GM10248 (cell line): ENCODE data around the gene PRIMPOL.

ENCODE experiments used
- CTCF ChIA-PET: fragments of 300-600 bp; sonication (Branson Sonifier 250); formaldehyde crosslinking; extraction: SDS; loops from one replicate; lab custom pipeline; 2021; ENCODE audit warnings: antibody characterized with exemption; lab: Yijun Ruan, JAX
- POLR2A ChIA-PET: fragments of 350-650 bp; sonication (Branson Sonifier 250); formaldehyde crosslinking; extraction: SDS; loops from one replicate; lab custom pipeline; 2020; ENCODE audit warnings: antibody characterized with exemption; lab: Yijun Ruan, JAX
- DNase-seq: peaks from one replicate; pipeline ENCODE4 v3.0.0; 2012; ENCODE audit errors: extremely low spot score
- CTCF ChIP-seq: IDR thresholded peaks from 2 replicates; pipeline ENCODE4 v1.5.1; 2012; ENCODE audit warnings: mild to moderate bottlenecking, low read depth; ENCODE audit errors: extremely low read depth, missing control alignments, control extremely low read depth

Gene PRIMPOL

GRCh38 chr4:184641451-184641850, 8.1 kb upstream of the PRIMPOL start:
- DNase-seq: no peak
- CTCF ChIA-PET: no interaction called here
- POLR2A ChIA-PET: no interaction called here
- no peak for TF ChIP-seq CTCF

- DNase-seq: no peak
- no peak for TF ChIP-seq CTCF
- ChIA-PET POLR2A (no interaction called here), CTCF (interaction anchor here (1.0 to 2.2 kb wide), 3 partner anchors 10 to 380 kb away, joined by 3 to 7 read pairs (median 4); no protein-coding TSS in a partner anchor)
Observed at GRCh38 chr4:184643731-184644130, 5.8 kb upstream of the PRIMPOL start.

GRCh38 chr4:184644553-184645307, 4.8 kb upstream of the PRIMPOL start:
- POLR2A ChIA-PET: no interaction called here
- CTCF ChIA-PET: interaction anchor here (0.9 to 2.2 kb wide), 6 partner anchors 11 to 381 kb away, joined by 3 to 7 read pairs (median 3); no protein-coding TSS in a partner anchor
- no peak for TF ChIP-seq CTCF
- no peak for DNase-seq

GRCh38 chr4:184645904-184646610, 3.5 kb upstream of the PRIMPOL start:
- CTCF ChIA-PET: interaction anchor here (1.1 to 3.9 kb wide), 3 partner anchors 13 to 382 kb away, joined by 3 to 13 read pairs (median 7); no protein-coding TSS in a partner anchor
- DNase-seq: no peak
- TF ChIP-seq CTCF: no peak
- POLR2A ChIA-PET: no interaction called here

GRCh38 chr4:184647266-184648053, 2.1 kb upstream of the PRIMPOL start:
- no peak for DNase-seq
- CTCF ChIA-PET: interaction anchor here (0.7 to 3.9 kb wide), 5 partner anchors 9 to 383 kb away, joined by 3 to 13 read pairs (median 3); no protein-coding TSS in a partner anchor
- no peak for TF ChIP-seq CTCF
- POLR2A ChIA-PET: interaction anchor here (0.6 kb wide), 1 partner anchor 219 kb away, joined by 3 read pairs; no protein-coding TSS in a partner anchor

GRCh38 chr4:184648054-184648312, 1.6 kb upstream of the PRIMPOL start:
- DNase-seq: no peak
- ChIA-PET CTCF (interaction anchor here (1.1 to 3.9 kb wide), 4 partner anchors 9 to 384 kb away, joined by 3 to 13 read pairs (median 6); no protein-coding TSS in a partner anchor), POLR2A (interaction anchor here (0.6 to 0.8 kb wide), 2 partner anchors 134 to 220 kb away, joined by 3 read pairs; no protein-coding TSS in a partner anchor)
- no peak for TF ChIP-seq CTCF
